ENCODE data around the gene CHTF18.

DNA sequence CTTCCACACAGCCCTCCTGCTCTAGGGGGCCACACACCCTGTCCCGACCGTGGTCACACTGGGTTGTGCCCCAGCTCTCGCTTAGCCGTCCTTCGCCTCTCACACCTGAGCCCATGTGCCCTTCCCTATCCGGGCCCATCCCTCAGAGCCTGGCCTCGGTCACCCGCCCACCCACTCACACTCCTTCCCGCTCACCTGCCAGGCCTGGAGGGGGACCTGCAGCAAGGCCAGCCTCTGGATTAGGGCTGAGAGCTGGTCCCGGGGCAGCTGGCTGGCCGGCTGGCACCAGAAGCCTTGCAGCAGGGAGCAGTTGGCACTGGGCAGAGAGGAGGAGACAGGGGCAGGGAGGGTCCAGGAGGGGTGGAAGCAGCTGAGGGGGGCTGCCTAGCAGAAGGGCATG, 10.0 kb upstream of the CHTF18 start:
- no peak for TF ChIP-seq POLR2AphosphoS5 (IDR thresholded peaks at IDR 0.05)
- TF ChIP-seq, protein P1, sequence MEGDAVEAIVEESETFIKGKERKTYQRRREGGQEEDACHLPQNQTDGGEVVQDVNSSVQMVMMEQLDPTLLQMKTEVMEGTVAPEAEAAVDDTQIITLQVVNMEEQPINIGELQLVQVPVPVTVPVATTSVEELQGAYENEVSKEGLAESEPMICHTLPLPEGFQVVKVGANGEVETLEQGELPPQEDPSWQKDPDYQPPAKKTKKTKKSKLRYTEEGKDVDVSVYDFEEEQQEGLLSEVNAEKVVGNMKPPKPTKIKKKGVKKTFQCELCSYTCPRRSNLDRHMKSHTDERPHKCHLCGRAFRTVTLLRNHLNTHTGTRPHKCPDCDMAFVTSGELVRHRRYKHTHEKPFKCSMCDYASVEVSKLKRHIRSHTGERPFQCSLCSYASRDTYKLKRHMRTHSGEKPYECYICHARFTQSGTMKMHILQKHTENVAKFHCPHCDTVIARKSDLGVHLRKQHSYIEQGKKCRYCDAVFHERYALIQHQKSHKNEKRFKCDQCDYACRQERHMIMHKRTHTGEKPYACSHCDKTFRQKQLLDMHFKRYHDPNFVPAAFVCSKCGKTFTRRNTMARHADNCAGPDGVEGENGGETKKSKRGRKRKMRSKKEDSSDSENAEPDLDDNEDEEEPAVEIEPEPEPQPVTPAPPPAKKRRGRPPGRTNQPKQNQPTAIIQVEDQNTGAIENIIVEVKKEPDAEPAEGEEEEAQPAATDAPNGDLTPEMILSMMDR (IDR thresholded peaks at IDR 0.05 in 8 of 11, conservative IDR thresholded peaks at IDR 0.05 in 3 of 11) = no peak
